HuH-7.5 (cell line): ENCODE data around the gene ZDHHC11.
A peak's percentile ranks its signal among the peaks of the same experiment; 100 is the strongest.
"Not testable (repeated sequence)": the region's sequence is repeated elsewhere in the genome, so short reads cannot be mapped to it uniquely, and the experiment has no call there.

Experiments used
- DNase-seq: peaks from one replicate; pipeline ENCODE4 v3.0.0; 2011; ENCODE audit warnings: low spot score

ZDHHC11 gene

GRCh38 chr5:775595-775960, 75.2 kb downstream of the ZDHHC11 start:
- DNase-seq = peak; percentile 5

DNA sequence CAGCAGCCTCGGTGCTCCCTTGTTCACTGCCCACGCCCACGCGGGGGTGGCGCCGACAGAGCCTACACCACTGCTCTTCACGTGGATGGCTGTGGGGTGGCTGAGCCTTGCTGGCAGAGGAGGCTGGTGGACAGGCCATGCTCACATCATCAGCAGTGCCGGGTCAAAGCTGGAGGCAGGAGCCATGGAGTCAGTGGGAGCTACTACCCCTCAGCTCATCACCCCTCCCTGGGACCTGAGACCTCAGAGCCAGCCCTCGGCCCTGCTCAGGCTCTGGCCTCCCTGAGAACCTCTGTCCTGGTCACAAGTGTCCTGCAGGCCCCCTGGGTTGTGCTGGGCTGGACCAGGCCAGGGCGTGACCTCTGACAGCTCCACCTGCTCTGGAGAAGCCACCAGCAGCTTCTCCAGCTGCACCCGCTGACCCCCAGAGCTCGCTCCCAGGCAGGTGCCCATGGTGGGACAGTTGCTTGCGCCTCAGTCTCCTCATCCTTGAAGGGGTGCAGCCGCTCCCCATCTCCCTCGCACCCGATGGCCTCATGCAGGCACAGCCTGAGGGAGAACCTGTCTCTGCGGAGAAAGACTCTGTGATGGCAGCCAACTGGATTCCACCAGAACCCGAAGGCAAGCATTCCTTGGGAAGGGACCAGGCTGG, 75.8 kb downstream of the ZDHHC11 start:
- DNase-seq = peak; percentile 4

DNA sequence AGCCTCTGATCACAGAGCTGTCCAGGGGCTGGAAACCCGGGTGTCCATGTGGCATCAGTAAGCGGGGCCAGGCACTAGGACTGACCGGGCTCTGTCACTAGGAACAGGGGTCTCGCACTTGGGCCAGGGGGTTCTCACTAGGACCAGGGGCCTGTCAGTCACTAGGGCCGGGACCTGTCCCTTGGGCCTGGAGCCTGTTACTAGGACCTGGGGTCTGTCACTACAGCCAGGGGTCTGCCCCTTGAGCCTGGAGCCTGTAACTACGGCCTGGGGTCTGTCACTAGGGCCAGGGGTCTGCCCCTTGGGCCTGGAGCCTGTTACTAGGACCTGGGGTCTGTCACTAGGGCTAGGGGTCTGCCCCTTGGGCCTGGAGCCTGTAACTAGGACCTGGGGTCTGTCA, 76.5 kb downstream of the ZDHHC11 start:
- DNase-seq = not testable (repeated sequence)

DNA sequence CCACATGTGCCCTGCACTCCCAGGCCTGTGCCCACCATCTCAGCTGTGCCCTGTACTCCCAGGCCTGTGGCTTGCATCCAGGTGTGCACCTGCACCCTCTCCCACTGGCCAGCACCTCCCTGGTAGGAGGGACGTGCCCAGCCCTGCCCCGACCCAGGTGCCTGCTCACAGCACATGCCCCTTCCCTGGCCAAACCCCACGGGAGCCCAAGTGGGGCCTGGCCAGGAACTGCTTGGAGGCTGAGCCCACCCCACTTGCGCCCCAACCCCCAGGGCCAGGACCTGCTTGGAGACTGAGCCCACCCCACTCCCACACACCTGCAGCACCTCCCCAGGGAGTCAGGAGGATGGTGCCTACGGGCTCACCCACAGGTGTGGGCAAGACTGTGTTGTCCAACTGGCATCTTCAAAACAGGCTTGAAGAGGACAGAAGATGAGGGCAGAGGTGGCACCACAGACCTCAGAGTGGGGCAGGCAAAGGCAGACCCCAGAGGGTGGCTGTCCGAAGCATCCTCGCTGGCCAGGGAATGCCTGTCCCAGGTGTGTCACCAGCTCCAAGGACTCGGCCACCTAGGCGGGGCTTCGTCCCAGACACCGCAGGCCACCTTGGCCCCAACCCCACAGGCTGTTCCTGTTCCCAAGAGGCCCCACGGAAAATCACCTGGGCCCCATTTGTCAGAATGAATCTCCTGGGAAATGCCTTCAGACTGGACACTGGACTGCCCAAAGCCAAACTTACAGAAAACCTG, 77.1 kb downstream of the ZDHHC11 start:
- no peak for DNase-seq

GRCh38 chr5:772931-773330, 77.9 kb downstream of the ZDHHC11 start:
- DNase-seq = not testable (repeated sequence)

GRCh38 chr5:772547-772890, 78.3 kb downstream of the ZDHHC11 start:
- not testable (repeated sequence) for DNase-seq

DNA sequence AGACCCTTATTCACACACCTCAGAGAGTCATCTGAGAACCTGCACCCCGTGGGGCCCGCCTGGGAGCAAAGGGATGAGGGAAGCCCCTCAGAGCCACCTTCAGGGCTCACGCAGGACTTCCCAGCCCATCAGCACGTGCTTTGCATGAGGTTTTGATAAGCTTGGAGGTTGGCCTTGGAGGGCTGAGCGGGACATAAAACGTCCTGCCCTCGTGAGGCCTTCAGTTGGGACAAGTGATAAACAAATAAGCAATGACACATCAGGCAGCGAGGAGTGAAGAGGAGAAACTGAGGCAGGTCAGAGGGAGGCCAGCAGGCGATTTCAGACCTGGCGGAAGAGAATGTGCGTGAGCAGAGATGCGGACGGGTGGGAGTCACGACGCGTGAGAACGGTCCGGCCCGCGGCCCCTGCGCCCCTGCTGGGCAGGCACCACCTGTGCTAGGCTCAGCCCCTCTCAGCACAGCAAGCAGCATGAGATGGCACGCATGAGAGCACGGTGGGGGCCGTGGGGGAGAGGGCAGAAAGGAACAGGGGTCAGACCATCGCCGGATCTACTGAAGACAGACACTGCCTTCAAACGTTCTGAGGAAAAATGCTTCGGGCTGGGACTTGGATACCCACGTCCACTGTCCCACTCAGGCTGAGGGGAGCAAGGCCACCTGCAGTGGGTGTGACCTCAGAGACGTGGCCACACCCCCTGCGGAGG, 78.8 kb downstream of the ZDHHC11 start:
- DNase-seq = not testable (repeated sequence)

- not testable (repeated sequence) for DNase-seq
Measured at GRCh38 chr5:771087-771781, 79.6 kb downstream of the ZDHHC11 start.

- not testable (repeated sequence) for DNase-seq
Measured at GRCh38 chr5:770585-770984, 80.2 kb downstream of the ZDHHC11 start.

DNA sequence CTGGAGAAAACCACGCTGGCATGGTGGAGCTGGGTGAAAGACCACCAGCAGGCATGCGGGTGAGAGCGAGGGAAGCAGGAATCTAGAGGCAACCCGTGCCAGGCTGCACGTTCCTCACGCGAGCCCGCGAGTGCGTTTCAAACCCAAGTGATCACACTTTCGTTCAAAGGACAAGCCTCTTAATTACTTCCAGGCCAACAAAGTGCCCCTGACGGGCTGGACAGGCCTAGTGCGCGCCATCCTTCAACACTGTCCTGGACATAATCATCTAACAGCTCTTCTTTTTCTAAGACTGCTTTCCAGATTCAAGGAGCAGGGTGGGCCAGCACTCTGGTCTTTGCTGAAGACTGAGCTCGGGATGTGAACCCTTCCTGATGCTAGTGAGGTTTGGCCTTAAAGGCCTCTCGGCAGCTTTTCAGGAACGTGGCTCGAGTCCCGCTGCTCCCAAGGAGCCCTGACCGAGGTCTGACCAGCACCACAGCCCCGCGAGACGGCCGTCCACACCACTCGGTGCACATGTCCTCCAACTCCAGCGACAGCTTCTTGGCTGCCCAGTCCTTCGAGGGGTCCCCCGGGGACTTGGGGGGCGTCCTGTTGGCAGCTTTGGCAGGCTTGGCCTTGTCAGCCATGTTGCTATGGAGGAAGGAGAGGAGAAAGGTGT, 81.2 kb downstream of the ZDHHC11 start:
- DNase-seq = not testable (repeated sequence)

DNA sequence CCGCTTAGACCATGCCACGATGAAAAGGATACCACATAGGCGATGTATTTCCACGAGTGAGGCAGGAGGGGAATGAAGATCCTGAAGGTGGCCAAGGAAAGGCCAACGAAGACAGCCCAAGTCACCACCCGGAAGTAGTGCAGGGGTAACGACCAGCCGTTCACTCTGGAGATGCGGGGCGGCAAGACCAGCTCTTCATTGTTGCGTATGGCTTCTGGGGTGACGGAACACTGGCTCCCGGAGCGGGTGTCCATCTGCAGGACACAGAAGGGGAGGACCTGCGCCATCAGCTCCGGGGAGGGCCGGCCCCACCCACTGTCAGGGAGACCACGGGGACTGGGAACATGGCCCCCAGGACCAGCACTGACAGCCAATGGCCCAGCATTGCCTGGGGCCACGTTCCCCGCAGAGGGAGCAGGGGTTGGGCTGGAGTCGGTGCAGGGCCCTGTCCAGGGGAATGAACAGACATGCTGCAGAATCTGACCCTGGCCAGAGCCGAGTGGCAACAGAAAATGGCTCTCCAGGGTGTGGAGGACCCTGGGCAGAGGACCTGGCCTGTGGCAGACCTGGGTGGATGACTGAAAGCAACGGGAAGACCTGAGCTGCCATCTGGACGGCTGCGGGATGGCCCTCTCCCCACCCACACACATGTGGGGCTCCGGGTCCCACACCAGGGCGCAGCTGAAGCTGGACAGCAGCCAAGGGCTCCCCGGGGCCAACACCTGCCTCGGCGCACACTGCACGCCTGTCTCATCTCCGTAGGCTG, 83.9 kb downstream of the ZDHHC11 start:
- no peak for DNase-seq

- DNase-seq = no peak
Measured at GRCh38 chr5:765948-766631, 84.7 kb downstream of the ZDHHC11 start.

GRCh38 chr5:763998-764781, 86.6 kb downstream of the ZDHHC11 start:
- DNase-seq = no peak

DNA sequence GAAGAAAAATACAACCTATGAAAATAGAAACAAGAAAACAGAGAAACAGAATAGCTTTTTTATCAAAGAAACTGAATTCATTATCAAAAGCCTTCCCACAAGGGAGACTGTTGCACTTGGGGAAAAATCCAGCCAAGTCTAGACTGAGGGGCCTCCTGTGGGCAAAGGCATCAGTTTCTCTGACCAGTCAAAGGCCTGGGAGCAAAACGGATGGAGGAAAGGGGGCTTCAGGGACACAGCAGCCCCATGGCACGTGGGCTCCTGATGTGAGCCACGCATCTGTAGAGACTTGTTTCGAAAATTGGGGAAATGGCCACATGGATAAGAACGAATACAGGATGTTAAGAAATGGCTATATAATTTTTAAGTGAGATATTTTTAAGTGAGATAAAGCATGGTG, 87.4 kb downstream of the ZDHHC11 start:
- DNase-seq = no peak

DNA sequence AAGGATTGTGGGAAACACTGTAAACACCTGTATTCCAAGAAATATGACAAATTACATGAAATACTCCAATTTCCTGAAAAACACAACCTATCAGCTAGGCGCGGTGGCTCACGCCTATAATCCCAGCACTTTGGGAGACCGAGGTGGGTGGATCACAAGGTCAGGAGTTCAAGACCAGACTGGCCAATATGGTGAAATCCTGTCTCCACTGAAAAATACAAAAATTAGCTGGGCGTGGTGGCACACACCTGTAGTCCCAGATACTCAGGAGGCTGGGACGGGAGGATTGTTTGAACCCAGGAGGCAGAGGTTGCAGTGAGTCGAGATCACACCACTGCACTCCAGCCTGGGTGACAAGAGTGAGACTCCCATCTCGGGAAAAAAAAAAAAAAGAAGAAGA, 87.8 kb downstream of the ZDHHC11 start:
- not testable (repeated sequence) for DNase-seq

DNA sequence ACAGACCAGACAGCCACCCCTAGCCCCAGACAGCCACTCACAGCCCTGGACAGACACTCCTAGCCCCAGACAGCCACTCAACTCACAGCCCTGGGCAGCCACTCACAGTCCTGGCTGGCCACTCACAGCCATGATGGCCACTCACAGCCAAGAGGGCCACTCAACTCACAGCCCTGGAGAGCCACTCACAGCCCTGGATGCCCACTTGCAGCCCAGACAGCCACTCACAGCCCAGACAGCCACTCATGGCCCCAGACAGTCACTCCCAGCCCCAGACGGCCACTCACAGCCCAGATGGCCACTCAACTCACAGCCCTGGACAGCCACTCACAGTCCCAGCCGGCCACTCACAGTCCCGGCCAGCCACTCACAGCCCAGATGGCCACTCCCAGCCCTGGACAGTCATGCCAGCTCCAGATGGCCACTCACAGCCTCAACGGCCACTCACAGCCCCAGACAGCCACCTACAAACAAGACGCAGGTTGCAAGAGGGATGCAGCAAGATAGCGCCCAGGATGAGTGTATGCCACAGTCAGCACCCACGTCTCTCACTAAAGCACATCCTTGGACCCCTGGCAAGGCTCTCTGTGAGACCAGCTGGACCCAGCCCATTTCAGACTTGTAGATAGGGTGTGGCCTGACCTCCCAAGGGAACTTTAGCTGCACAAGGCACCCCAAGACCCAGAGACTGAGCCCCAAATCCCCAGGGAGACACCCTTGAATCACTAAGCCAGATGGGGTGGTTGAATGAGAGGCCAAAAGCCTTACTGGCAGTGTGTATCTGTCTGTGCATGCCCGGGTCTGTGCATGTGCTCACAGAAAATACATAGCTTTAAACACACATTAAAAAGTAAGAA, 88.7 kb downstream of the ZDHHC11 start:
- no peak for DNase-seq

GRCh38 chr5:761059-761771, 89.6 kb downstream of the ZDHHC11 start:
- no peak for DNase-seq

GRCh38 chr5:760363-761058, 90.3 kb downstream of the ZDHHC11 start:
- no peak for DNase-seq
